Measurements from ENCODE around the gene NRROS. TPM values are rescaled to one million over a fixed set of nuclear protein-coding genes. Genes with fewer than 3 reads are reported as not detected.

Gene NRROS
- total RNA-seq, 1 donor from 2014 or later, result 5.4 TPM

- no peak overlapping the region for H3K27ac ChIP-seq
- no peak for DNase-seq (ENCODE audit: extremely low spot score in 2 of 2)
- no peak overlapping the region for H3K4me3 ChIP-seq
- no peaks in the 10 kb centered on the region for H3K36me3 ChIP-seq
- no peaks in the 10 kb centered on the region for H3K9me3 ChIP-seq
- no peak for TF ChIP-seq POLR2A (IDR thresholded peaks at IDR 0.05)
- TF ChIP-seq, protein P1, sequence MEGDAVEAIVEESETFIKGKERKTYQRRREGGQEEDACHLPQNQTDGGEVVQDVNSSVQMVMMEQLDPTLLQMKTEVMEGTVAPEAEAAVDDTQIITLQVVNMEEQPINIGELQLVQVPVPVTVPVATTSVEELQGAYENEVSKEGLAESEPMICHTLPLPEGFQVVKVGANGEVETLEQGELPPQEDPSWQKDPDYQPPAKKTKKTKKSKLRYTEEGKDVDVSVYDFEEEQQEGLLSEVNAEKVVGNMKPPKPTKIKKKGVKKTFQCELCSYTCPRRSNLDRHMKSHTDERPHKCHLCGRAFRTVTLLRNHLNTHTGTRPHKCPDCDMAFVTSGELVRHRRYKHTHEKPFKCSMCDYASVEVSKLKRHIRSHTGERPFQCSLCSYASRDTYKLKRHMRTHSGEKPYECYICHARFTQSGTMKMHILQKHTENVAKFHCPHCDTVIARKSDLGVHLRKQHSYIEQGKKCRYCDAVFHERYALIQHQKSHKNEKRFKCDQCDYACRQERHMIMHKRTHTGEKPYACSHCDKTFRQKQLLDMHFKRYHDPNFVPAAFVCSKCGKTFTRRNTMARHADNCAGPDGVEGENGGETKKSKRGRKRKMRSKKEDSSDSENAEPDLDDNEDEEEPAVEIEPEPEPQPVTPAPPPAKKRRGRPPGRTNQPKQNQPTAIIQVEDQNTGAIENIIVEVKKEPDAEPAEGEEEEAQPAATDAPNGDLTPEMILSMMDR (IDR thresholded peaks at IDR 0.05), result no peak
- TF ChIP-seq POLR2AphosphoS5 (IDR thresholded peaks at IDR 0.05; ENCODE audit: insufficient read depth in 1 of 2, low read depth in 1 of 2), result no peak
- intact Hi-C loops (cut with DNase I), result no loop called here
- peaks cover 12% of the 10 kb centered on the region for H3K4me1 ChIP-seq
- H3K27me3 ChIP-seq, result no peaks in the 10 kb centered on the region
Measured at GRCh38 chr3:196654006-196654734, 14.7 kb downstream of the NRROS start.

GRCh38 chr3:196654735-196655090, 15.2 kb downstream of the NRROS start:
- H3K36me3 ChIP-seq, result no peaks in the 10 kb centered on the region

GRCh38 chr3:196655496-196655895, 16.0 kb downstream of the NRROS start:
- Histone ChIP-seq H3K27me3 (no peaks in the 10 kb centered on the region), H3K36me3 (no peaks in the 10 kb centered on the region), H3K4me3 (no peak overlapping the region), H3K9me3 (no peaks in the 10 kb centered on the region), H3K4me1 (peaks cover 11% of the 10 kb centered on the region), H3K27ac (no peak overlapping the region)
- TF ChIP-seq POLR2AphosphoS5 (IDR thresholded peaks at IDR 0.05; ENCODE audit: insufficient read depth in 1 of 2, low read depth in 1 of 2), result no peak
- no peak for DNase-seq (ENCODE audit: extremely low spot score in 2 of 2)
- intact Hi-C loops (cut with DNase I), result no loop called here

More at GRCh38 chr3:196654735-196655090, 15.2 kb downstream of the NRROS start:
- Histone ChIP-seq H3K9me3 (no peaks in the 10 kb centered on the region), H3K4me3 (no peak overlapping the region), H3K27me3 (no peaks in the 10 kb centered on the region), H3K4me1 (peaks cover 12% of the 10 kb centered on the region), H3K27ac (no peak overlapping the region)
- DNase-seq (ENCODE audit: extremely low spot score in 2 of 2), result no peak
- TF ChIP-seq POLR2AphosphoS5 (IDR thresholded peaks at IDR 0.05; ENCODE audit: insufficient read depth in 1 of 2, low read depth in 1 of 2) (no peak), POLR2A (IDR thresholded peaks at IDR 0.05) (no peak)
- TF ChIP-seq, protein P1 (IDR thresholded peaks at IDR 0.05), result no peak
- intact Hi-C loops (cut with DNase I), result no loop called here

GRCh38 chr3:196656213-196656612, 16.7 kb downstream of the NRROS start:
- TF ChIP-seq POLR2A (IDR thresholded peaks at IDR 0.05) (no peak), POLR2AphosphoS5 (IDR thresholded peaks at IDR 0.05; ENCODE audit: insufficient read depth in 1 of 2, low read depth in 1 of 2) (no peak)
- TF ChIP-seq, protein P1 (IDR thresholded peaks at IDR 0.05), result no peak
- Histone ChIP-seq H3K36me3 (no peaks in the 10 kb centered on the region), H3K27me3 (no peaks in the 10 kb centered on the region), H3K9me3 (no peaks in the 10 kb centered on the region), H3K4me3 (no peak overlapping the region), H3K4me1 (peaks cover 4% of the 10 kb centered on the region), H3K27ac (no peak overlapping the region)
- no peak for DNase-seq (ENCODE audit: extremely low spot score in 2 of 2)
- intact Hi-C loops (cut with DNase I), result no loop called here

DNA sequence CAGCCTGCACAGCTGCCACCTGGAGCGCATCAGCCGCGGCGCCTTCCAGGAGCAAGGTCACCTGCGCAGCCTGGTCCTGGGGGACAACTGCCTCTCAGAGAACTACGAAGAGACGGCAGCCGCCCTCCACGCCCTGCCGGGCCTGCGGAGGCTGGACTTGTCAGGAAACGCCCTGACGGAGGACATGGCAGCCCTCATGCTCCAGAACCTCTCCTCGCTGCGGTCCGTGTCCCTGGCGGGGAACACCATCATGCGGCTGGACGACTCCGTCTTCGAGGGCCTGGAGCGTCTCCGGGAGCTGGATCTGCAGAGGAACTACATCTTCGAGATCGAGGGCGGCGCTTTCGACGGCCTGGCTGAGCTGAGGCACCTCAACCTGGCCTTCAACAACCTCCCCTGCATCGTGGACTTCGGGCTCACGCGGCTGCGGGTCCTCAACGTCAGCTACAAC, 20.4 kb downstream of the NRROS start:
- Histone ChIP-seq H3K4me3 (no peak overlapping the region), H3K9me3 (no peaks in the 10 kb centered on the region), H3K4me1 (no peaks in the 10 kb centered on the region), H3K36me3 (no peaks in the 10 kb centered on the region), H3K27me3 (no peaks in the 10 kb centered on the region), H3K27ac (no peak overlapping the region)
- TF ChIP-seq POLR2A (IDR thresholded peaks at IDR 0.05) (no peak), POLR2AphosphoS5 (IDR thresholded peaks at IDR 0.05; ENCODE audit: insufficient read depth in 1 of 2, low read depth in 1 of 2) (no peak)
- TF ChIP-seq, protein P1 (IDR thresholded peaks at IDR 0.05), result no peak
- intact Hi-C loops (cut with DNase I), result no loop called here
- DNase-seq (ENCODE audit: extremely low spot score in 2 of 2), result no peak

Data from vagina (tissue), 2 donors.